CD4-positive, alpha-beta T cell treated with Interleukin-17A for 1 hour (primary cell): ENCODE results near the gene C2orf49.

ENCODE experiments used
- DNase-seq: peaks from one replicate; pipeline ENCODE4 v3.0.0-alpha.2; 2020

The C2orf49 gene

GRCh38 chr2:105337122-105338019 lies at the start of gene C2orf49:
C2orf49 (plus strand) TSS chr2:105337540; CDS start chr2:105337588, 48 bp downstream.
- DNase-seq: peak; percentile 91

DNA sequence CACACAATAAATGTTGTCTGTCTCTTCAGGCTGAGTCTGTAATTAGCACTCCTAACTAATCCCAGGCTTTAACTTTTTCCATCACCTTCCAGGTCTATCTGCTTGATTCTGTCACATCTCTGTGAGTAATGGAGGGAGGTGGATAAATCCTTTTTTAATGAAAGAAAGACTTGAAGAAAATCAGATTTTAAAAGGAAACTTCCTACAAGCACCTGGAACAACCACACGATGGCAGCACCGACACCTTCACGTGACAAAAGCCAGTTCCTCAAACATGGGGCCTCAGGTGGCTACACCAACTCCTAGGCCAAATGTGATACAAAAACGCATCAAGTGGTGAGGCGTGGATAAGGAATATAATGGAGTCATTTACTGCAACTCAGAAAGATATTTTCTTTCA lies 49.6 kb upstream of the C2orf49 start:
- DNase-seq: peak; percentile 21

DNA sequence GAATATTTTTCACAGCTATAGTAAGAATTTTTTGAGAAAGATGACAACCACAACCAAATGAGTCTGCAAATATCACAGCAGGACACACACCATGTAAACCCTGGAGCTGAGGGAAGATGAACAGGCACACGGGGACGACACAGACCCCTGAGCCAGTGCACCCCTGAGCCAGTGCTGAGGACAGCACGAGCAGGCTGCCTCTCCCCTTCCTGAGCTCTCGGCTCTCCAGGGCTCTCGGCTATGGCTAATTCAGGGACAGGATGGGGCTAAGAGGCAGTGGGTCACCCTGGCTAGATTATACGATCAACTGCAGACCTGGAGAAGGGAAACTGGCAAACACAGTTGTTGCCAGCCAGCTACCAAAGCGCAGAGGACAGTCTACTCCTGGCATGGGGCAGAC lies 49.2 kb upstream of the C2orf49 start:
- no peak for DNase-seq

DNA sequence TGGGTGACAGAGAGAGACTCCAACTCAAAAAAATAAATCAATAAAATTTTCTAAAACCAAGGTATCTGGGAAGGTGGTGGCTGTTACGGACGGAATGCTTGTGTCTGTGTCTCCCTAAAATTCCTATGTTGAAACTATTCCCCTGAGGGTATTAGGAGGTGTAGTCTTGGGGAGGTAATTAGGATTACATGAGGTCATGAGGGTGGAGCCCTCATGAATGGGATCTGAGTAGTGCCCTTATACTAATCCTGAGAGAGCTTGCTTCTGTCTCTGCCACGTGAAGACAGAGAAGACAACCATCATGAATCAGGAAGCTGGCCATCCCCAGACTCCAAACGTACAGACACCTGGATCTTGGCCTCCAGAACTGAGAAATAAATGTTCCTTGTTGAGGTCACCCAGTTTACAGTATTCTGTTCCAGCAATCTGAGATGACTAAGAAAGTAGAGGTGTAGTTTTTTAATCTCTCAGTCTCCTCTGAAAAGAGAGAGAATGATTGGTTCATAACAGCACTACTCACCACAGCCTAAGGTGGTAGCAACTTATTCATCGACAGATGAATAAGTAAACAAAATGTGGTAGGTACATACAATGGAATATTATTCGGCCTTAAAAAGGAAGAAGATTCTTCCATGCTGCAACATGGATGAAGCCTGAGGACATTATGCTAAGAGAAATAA lies 46.2 kb upstream of the C2orf49 start:
- DNase-seq: no peak

- no peak for DNase-seq
These were observed 45.4 kb upstream of the C2orf49 start for GRCh38 chr2:105291981-105292380.

DNA sequence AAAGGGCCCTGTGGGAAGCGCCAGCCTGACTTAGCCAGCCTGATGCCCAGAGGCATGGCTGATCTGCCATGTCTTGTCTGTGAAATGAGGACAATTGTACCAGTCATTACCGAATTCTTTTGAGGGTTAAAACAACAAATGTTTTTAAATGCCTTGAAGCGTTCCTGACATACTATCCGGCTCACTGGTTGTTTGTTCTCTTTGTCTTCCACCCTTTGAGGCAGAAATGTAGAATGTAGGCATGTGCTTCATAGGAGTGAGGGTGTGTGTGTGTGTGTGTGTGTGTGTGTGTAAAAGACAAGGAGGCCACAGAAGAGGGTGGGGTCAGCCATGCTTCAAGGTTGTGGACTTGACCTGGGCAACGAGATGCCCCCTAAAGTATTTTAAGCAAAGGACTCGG lies 43.3 kb upstream of the C2orf49 start:
- DNase-seq: no peak

- DNase-seq: peak; percentile 25
These were observed 42.4 kb upstream of the C2orf49 start for GRCh38 chr2:105294844-105295481.

- DNase-seq: no peak
These were observed 41.2 kb upstream of the C2orf49 start for GRCh38 chr2:105296017-105296611.

DNA sequence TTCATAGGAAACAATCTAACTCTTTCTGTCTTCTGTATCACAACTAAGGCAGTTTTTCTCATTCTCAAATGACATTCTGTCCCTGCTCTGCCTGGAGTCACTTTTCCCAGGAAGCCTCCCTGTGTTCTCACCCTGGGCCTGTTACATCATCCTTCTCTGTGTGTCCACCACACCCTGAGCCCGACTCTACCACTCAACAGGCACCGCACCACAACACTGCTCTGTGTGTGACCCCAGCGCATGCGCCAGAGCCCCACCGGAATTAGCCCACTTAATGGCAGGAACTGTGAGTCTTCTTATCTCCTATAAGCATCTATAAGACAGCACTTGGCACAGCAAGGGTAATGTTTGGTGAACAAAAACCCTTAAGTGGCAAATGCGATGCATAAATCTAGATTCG lies 40.1 kb upstream of the C2orf49 start:
- DNase-seq: no peak

DNA sequence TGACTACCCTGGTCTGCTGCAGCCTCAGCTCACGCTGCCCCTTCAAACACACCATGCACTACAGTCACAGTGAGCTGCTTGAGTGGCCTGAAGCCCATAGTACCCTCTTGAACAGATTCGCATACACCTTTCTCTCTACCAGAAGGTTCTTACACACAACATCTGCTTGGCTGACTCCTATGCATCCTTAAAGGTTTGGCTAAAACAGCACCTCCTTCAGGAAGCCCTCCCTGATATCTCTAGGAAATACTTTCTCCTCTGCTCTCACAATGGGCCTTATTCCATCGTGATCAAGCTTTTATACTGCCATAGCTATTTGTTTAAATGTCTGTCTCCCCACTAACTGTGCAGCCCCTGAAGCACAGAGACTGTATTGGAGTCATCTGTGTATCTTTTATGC lies 39.3 kb upstream of the C2orf49 start:
- no peak for DNase-seq

GRCh38 chr2:105299290-105299689 lies 38.0 kb upstream of the C2orf49 start:
- DNase-seq: no peak

GRCh38 chr2:105301646-105302045 lies 35.7 kb upstream of the C2orf49 start:
- no peak for DNase-seq

DNA sequence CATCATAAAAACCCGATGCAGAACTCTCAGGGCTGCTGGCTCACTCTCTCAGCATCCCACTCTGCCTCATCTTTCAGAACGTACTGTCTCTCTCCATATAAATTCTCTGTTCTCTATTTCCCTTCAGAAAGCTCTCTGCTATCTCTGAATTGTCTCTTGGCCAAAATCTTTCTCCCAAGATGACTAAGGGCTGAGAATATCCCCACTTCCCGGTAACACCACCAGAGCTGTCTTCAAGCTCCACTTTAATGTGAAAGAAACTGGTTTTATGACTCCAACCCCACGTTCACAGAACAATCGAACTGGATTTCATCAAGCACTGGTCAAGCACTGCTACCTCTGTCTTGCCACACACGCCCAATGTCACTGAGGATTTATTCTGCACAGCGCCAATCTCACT lies 30.2 kb upstream of the C2orf49 start:
- DNase-seq: no peak

- no peak for DNase-seq
These were observed 29.8 kb upstream of the C2orf49 start for GRCh38 chr2:105307550-105307949.

DNA sequence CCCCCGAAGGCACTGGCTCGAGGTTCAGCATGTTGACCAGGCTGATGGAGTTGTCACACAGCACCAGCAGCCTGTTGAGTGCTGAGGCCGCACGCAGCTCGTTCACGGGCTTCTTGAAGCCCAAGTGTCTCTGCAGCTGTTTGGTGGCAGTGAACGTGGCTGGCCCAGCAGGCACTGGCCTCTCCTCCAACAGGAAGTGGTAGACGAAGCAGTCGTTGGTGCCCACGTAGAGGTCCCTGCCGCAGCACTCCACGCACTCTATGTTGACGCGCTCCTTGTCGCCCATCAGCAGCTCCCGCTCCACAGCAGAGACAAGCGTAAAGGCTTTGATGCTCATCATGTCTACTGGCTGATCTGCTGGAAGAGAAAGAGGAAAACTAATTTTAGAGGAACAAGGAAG lies 29.4 kb upstream of the C2orf49 start:
- DNase-seq: no peak

DNA sequence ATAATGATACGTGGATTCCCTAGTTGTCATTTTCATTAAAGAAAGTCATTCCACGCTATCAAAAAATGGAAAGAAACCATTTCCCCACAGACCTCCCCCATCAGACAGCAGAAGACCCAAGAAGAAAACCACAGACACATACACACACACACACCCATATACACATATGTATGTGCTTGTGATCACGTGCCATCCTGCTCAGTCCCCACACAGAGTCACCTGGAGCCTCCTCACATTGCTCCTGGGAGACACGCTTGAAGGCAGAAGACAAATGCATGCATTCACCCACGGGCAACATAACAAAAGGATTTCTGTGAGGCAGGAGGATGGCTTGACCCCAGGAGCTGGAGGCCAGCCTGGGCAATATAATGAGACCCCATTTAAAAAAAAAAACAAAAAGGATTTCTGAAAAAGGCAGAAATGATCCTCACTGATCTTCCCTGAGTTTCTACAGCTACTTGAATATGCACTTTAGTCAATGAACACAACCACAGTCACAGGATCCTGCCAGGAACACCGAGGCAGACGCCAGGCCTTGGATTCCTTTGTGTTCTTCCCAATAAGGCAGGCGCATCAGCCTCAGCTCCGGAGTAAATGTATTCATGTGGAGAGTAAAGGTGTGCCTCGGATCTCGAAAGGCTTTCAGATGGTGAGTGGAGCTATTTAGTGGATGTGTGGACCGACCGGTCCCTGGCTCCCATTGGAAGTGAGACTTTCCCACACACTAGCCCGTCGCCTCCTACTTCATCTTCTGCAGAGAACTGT lies 28.8 kb upstream of the C2orf49 start:
- no peak for DNase-seq

- DNase-seq: no peak
These were observed 28.2 kb upstream of the C2orf49 start for GRCh38 chr2:105309147-105309545.

GRCh38 chr2:105313877-105314276 lies 23.5 kb upstream of the C2orf49 start:
- DNase-seq: no peak

DNA sequence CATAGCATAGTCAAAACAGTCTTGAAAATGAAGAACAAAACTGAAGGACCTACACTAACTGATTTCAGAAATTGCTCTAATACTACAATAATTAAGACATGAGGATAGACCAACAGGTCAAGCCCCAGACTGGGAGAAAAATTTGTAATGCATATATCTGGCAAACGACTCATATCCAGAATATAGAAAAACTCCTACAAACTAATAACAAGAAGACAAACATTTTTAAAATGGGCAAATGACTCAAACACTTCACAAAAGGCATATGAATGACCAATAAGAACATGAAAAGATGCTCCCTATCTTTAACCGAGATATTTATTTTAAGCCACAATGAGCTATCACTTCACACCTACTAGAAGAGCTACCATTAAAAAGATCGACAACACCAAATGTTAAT lies 22.0 kb upstream of the C2orf49 start:
- no peak for DNase-seq

DNA sequence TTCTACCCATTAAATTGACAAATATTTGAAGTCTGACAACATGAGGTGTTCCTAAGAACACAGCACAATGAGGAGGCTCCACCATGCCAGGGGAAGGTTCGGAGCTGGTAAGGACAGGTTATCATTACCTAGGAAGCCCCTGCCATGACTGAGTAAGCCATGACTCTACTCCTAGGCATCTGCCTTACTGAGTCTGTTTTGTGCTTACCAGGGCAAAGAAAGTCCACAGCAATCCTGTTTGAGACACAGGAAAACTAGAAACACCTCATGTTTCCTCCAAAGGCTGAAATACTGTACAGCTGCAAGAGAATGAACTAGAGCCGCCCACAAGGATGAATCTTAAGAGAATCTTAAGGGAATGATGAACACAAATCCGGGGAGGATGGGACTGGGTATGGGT lies 19.4 kb upstream of the C2orf49 start:
- DNase-seq: no peak

- DNase-seq: no peak
These were observed 16.6 kb upstream of the C2orf49 start for GRCh38 chr2:105320651-105321215.
